Brain microvascular endothelial cell (primary cell): ENCODE data around the gene CDIPT.
"Not testable (repeated sequence)": the region's sequence is repeated elsewhere in the genome, so short reads cannot be mapped to it uniquely, and the experiment has no call there.

ENCODE experiments used
- DNase-seq: peaks from one replicate; pipeline ENCODE4 v3.0.0-alpha.2; 2020
- H3K27ac ChIP-seq: fragments of 250-450 bp; sonication (Bioruptor Pico); 2 replicates; pipeline ENCODE4 v1.5.1; 2020; ENCODE audit warnings: mild to moderate bottlenecking, moderate library complexity
- H3K27me3 ChIP-seq: fragments of 250-450 bp; sonication (Bioruptor Pico); replicated peaks from 2 replicates; pipeline ENCODE4 v1.5.1; 2020; ENCODE audit warnings: mild to moderate bottlenecking
- H3K36me3 ChIP-seq: fragments of 250-450 bp; sonication (Bioruptor Pico); replicated peaks from 2 replicates; pipeline ENCODE4 v1.5.1; 2020; ENCODE audit warnings: mild to moderate bottlenecking
- H3K4me3 ChIP-seq: 2 replicates; pipeline ENCODE4 v1.5.1; 2011; ENCODE audit warnings: low read depth, mild to moderate bottlenecking, control low read depth, low read length, moderate library complexity
- in situ Hi-C: cut with HindIII; loops from 2 replicates; pipeline ENCODE4 v1.10.0; 2017; ENCODE audit warnings: low sequenced_read_pairs, low pct_ligation_motif_present
- TF ChIP-seq, protein P1 (sequence below): IDR thresholded peaks from 2 replicates; pipeline ENCODE4 v1.5.1; 2011; ENCODE audit warnings: low read depth, mild to moderate bottlenecking, moderate library complexity, low read length, control low read depth, inconsistent platforms; ENCODE audit errors: missing control alignments

The CDIPT gene, protein sequence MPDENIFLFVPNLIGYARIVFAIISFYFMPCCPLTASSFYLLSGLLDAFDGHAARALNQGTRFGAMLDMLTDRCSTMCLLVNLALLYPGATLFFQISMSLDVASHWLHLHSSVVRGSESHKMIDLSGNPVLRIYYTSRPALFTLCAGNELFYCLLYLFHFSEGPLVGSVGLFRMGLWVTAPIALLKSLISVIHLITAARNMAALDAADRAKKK

DNA sequence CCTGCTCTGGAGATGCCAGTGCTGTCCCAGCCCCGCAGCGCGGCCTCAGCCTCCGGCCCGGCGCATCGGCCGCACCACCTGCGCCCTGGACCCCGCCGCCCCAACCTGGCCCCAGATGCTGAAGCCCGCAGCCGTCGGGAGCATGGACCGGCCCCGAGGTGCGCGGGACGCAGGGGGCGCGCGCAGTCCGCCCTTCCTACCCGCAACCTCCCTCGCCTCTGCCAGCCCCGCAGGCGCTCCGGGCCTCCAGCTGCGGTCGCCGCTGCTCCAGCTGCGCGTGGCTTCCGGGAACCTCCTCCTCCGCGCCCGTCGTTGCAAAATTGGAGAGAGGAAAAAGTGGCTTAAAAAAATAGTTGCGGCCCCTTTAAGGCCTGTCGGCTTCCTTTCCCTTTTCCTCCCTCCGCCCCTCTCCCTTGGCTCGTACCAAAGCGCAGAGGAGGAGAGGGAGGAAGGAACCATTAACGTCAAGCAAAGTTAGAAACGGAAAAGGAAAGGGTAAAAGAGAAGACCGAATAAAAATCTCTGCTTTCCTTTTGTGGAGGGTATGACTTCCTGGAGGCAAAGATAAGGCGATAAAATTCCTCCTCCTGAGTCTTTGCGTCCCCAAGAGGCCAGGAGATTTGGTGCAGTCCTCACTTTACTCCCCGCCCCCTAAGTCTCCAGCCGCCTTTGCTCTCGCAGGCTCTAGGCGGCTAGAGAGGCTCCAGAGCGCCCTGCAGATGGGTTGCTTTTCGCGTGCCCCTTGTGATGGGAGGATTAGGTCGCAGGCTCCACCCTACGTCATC lies at the start of gene CDIPT:
TSS of gene CDIPT (minus strand) at position 343 of the 785 bp plus-strand sequence. CDS start 369 bp downstream, outside the sequence.
- Histone ChIP-seq H3K27ac (peak within 1 kb of the TSS; percentile 99), H3K27me3 (no peaks in the 10 kb centered on the region), H3K36me3 (peaks cover 18% of the 10 kb centered on the region), H3K4me3 (peak within 1 kb of the TSS; percentile 85)
- TF ChIP-seq, protein P1, sequence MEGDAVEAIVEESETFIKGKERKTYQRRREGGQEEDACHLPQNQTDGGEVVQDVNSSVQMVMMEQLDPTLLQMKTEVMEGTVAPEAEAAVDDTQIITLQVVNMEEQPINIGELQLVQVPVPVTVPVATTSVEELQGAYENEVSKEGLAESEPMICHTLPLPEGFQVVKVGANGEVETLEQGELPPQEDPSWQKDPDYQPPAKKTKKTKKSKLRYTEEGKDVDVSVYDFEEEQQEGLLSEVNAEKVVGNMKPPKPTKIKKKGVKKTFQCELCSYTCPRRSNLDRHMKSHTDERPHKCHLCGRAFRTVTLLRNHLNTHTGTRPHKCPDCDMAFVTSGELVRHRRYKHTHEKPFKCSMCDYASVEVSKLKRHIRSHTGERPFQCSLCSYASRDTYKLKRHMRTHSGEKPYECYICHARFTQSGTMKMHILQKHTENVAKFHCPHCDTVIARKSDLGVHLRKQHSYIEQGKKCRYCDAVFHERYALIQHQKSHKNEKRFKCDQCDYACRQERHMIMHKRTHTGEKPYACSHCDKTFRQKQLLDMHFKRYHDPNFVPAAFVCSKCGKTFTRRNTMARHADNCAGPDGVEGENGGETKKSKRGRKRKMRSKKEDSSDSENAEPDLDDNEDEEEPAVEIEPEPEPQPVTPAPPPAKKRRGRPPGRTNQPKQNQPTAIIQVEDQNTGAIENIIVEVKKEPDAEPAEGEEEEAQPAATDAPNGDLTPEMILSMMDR, result peak; percentile 76
- in situ Hi-C loops, result no loop called here
- peak; percentile 92 for DNase-seq

- no peak overlapping the region for H3K27ac ChIP-seq
- H3K4me3 ChIP-seq, result no peak overlapping the region
- TF ChIP-seq, protein P1, result no peak
- in situ Hi-C loops, result no loop called here
- no peaks in the 10 kb centered on the region for H3K27me3 ChIP-seq
- no peak for DNase-seq
- H3K36me3 ChIP-seq, result peaks cover 9% of the 10 kb centered on the region
These were observed 49.1 kb upstream of the CDIPT start for GRCh38 chr16:29912087-29912486.

DNA sequence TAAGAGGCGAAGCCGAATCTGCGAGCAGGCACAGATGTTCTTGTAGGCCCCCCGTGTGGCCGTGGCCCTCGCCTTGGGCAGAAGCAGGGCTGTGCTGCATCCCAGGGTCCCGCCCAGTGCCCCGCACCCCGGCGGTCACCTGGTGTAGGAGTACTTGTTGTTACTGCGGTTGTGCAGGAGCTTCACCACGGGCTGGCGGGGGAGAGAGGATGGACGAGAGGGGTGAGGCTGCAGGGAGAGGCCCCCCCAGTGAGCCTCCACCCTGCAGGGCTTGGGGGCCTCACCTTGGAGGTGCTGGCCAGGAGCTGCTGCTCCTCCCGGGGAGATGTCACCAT lies 48.6 kb upstream of the CDIPT start:
- in situ Hi-C loops, result no loop called here
- Histone ChIP-seq H3K27ac (no peak overlapping the region), H3K4me3 (no peak overlapping the region), H3K36me3 (peaks cover 5% of the 10 kb centered on the region), H3K27me3 (no peaks in the 10 kb centered on the region)
- TF ChIP-seq, protein P1, result no peak
- no peak for DNase-seq

DNA sequence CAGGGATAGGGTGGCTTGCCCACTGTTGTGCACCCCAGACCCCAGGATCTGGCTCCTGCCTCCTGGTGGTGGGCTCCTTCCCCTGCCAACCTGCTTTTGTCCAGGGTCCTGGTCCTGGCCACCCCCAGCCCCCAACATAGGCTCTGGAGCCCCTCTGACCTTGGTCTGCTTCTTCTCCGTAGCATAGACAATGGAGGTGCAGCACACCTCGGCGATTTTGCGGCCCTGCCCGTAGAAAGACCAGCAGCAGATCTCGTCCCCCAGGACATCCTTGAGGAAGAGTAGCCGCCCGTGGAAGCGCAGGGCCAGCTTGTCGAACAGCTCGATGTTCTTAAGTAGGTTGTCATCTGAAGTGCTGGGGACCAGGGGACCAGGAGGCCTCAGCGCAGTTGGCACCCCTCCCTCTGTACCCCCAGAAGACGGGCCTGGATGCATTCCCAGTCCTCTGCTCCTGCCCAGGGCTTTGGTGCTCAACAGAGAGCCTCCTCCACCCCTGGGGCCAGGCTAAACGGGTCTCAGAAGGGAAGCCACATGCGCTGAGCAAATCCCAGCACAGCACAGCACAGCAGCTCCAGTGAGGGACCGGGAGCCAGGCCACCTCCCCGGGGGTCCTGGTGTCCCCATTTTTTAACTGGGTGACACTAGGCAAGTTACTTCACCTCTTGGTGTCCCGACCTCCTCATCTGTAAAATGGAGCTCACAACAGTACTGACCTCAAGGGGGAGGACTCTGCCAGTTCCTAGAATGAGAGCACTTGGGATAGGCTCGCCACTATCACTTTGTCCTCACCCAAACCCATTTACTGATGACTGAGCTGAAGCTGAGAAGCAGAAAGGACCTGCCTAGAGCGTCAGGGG lies 48.0 kb upstream of the CDIPT start:
- Histone ChIP-seq H3K4me3 (no peak overlapping the region), H3K27me3 (no peaks in the 10 kb centered on the region), H3K27ac (no peak overlapping the region), H3K36me3 (peaks cover 4% of the 10 kb centered on the region)
- in situ Hi-C loops, result no loop called here
- no peak for DNase-seq
- TF ChIP-seq, protein P1, result no peak

GRCh38 chr16:29909851-29910250 lies 46.8 kb upstream of the CDIPT start:
- in situ Hi-C loops, H3K27ac ChIP-seq, H3K4me3 ChIP-seq, DNase-seq, H3K27me3 ChIP-seq, H3K36me3 ChIP-seq: not testable (repeated sequence)

DNA sequence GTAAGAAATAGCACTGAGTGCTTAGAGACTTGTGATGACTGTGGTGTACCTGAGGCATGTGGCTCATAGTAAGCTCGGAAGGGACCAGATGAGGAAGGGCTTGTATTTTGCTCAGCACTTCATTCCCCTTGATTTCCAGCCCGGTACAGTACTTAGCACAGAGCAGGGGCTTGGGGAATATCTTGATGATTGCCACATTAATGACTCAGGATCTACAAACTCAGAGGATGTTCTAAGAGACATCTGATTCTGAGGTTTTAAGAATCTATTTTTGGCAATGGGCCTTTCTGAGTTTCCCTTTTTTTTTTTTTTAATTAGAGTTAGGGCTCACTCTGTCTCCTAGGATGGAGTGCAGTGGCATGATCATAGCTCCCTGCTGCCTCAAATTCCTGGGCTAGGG lies 46.4 kb upstream of the CDIPT start:
- H3K27ac ChIP-seq, result no peak overlapping the region
- in situ Hi-C loops, result no loop called here
- H3K4me3 ChIP-seq, result no peak overlapping the region
- DNase-seq, result no peak
- H3K27me3 ChIP-seq, result no peaks in the 10 kb centered on the region
- TF ChIP-seq, protein P1, result no peak
- peaks cover 3% of the 10 kb centered on the region for H3K36me3 ChIP-seq
